ENCODE data around the gene TRMT2A.

DNA sequence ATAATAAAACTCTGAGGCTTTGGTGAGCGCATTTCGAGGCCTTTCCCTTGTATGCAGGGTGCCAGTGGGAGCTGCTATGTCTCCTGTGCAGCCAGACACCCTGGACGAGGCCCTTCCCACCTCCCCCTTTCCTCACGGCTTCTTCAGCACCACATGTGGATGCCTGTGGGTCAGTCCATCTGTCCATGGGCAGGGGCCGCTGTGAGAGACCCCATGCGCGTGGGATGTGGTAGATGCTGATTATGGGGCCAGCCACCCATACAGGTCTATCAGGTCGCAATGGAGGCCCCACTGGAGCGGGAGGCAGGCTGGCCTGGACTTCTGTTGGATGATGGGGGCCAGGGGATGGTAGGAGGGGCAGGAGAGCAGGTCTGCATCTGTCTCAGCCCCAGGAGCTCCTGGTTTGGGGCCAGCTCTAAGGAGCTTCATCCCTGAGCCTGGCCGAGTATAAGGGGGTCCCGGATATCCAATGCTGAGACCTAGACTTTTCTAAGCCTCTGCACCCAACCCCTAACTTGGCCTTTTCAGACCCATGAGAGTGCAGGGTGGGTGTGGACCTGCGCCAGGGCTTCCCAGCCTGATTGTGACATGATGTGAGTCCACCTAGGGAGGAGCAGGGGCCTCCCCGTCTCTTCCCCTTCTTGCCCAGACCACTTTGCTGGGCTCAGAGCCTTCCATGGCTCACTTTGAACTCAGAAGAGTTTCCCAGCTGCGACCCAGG, 51.0 kb downstream of the TRMT2A start:
- TF ChIP-seq POLR2AphosphoS5 (IDR thresholded peaks at IDR 0.05; ENCODE audit: low read depth, low read length) (no peak), SIN3A (IDR thresholded peaks at IDR 0.05; ENCODE audit: borderline replicate concordance, insufficient read depth, low read length) (no peak)
- TF ChIP-seq, protein P1, sequence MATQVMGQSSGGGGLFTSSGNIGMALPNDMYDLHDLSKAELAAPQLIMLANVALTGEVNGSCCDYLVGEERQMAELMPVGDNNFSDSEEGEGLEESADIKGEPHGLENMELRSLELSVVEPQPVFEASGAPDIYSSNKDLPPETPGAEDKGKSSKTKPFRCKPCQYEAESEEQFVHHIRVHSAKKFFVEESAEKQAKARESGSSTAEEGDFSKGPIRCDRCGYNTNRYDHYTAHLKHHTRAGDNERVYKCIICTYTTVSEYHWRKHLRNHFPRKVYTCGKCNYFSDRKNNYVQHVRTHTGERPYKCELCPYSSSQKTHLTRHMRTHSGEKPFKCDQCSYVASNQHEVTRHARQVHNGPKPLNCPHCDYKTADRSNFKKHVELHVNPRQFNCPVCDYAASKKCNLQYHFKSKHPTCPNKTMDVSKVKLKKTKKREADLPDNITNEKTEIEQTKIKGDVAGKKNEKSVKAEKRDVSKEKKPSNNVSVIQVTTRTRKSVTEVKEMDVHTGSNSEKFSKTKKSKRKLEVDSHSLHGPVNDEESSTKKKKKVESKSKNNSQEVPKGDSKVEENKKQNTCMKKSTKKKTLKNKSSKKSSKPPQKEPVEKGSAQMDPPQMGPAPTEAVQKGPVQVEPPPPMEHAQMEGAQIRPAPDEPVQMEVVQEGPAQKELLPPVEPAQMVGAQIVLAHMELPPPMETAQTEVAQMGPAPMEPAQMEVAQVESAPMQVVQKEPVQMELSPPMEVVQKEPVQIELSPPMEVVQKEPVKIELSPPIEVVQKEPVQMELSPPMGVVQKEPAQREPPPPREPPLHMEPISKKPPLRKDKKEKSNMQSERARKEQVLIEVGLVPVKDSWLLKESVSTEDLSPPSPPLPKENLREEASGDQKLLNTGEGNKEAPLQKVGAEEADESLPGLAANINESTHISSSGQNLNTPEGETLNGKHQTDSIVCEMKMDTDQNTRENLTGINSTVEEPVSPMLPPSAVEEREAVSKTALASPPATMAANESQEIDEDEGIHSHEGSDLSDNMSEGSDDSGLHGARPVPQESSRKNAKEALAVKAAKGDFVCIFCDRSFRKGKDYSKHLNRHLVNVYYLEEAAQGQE (IDR thresholded peaks at IDR 0.05; ENCODE audit: insufficient read depth in 1 of 2, low read depth in 2 of 2, low read length in 2 of 2): no peak
